ENCODE results near the gene SPDEF.

GRCh38 chr6:34555007-34555322, 1.2 kb downstream of the SPDEF start:
- TF ChIP-seq YY1 (IDR thresholded peaks at IDR 0.05; ENCODE audit: insufficient read depth, insufficient read length) (no peak), SUZ12 (IDR thresholded peaks at IDR 0.05; ENCODE audit: extremely low read depth, insufficient read depth, insufficient read length) (no peak)

Measured in NT2/D1 (cell line).